ENCODE measurements around the gene COIL. TPM values are rescaled to one million over a fixed set of nuclear protein-coding genes. Genes with fewer than 3 reads are reported as not detected.
A peak's percentile ranks its signal among the peaks of the same experiment; 100 is the strongest.

COIL gene
- total and polyA plus RNA-seq, 9 of the 15 experiments (the other 6 are each of a cell fraction or from before 2014, with no cell fraction given), result 23.9 to 41.3 (median 28.7) TPM

DNA sequence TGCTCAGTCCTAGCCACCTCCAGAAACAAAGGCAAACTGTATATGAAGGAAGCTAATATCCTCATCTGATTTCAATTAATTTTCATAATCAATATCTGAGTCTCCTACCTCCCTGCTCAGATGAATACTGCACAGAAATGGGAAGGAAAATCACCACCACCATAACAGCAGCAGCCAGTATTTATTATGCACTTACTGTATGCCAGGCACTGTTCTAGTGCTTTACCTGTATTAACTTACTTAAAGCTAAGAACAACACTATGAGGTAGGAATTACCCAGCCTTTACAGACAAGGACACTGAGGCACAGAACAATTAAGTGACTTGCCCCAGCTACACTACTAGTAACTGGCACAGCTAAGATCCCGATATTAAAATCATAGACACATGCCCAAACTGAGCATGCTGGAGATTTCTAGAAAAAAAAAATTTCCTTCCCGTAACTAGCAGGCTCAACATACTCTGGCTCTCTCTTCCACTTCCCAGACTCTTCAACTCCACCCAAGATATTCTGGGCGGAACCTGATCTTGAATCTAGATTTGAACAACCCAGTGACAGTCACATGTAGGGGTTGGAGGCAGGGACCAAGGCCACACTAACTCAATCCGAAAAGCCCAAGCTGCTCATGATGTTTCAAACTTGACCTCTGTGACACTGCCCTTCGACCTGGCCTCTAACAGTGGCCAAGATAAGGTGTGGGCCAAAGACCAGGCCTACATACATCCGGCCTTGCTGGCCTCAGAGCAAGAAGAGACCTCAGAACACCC, 50.9 kb downstream of the COIL start (continued):
- TF ChIP-seq, protein P1, sequence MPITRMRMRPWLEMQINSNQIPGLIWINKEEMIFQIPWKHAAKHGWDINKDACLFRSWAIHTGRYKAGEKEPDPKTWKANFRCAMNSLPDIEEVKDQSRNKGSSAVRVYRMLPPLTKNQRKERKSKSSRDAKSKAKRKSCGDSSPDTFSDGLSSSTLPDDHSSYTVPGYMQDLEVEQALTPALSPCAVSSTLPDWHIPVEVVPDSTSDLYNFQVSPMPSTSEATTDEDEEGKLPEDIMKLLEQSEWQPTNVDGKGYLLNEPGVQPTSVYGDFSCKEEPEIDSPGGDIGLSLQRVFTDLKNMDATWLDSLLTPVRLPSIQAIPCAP (CRISPR knock-in tag; IDR thresholded peaks at IDR 0.05; ENCODE audit: borderline replicate concordance), result no peak
- TF ChIP-seq CTBP1 (IDR thresholded peaks at IDR 0.05; ENCODE audit: borderline replicate concordance), result peak; percentile 90
- peak; percentile 62; the same call in 1 of the 2 replicates for TF ChIP-seq CC2D1A (IDR thresholded peaks at IDR 0.05)
- peak; percentile 89 for TF ChIP-seq L3MBTL2 (IDR thresholded peaks at IDR 0.05)
- TF ChIP-seq ETV5 (CRISPR knock-in tag; IDR thresholded peaks at IDR 0.05; ENCODE audit: low read depth), result peak; percentile 92
- TF ChIP-seq U2AF1 (optimal IDR thresholded peaks at IDR 0.05; ENCODE audit: low read depth, low read length), result no peak
- no peak for TF ChIP-seq NUFIP1 (IDR thresholded peaks at IDR 0.05; ENCODE audit: partially characterized antibody)
- TF ChIP-seq POLR2AphosphoS5 (IDR thresholded peaks at IDR 0.05; ENCODE audit: control insufficient read depth, insufficient read depth, low read depth, low read length), result peak; percentile 46; the same call in 1 of the 2 replicates
- TF ChIP-seq PHF8 (IDR thresholded peaks at IDR 0.05; ENCODE audit: borderline replicate concordance, low read length), result peak; percentile 19; the same call in 1 of the 2 replicates
- no peak for TF ChIP-seq PTRF (tag; IDR thresholded peaks at IDR 0.05)
- TF ChIP-seq ATF7 (IDR thresholded peaks at IDR 0.05), result 0 out of 2 replicates have a peak, but pooled peaks have one; percentile 27
- TF ChIP-seq TSC22D4 (tag; IDR thresholded peaks at IDR 0.05), result no peak
- TF ChIP-seq, protein P2, sequence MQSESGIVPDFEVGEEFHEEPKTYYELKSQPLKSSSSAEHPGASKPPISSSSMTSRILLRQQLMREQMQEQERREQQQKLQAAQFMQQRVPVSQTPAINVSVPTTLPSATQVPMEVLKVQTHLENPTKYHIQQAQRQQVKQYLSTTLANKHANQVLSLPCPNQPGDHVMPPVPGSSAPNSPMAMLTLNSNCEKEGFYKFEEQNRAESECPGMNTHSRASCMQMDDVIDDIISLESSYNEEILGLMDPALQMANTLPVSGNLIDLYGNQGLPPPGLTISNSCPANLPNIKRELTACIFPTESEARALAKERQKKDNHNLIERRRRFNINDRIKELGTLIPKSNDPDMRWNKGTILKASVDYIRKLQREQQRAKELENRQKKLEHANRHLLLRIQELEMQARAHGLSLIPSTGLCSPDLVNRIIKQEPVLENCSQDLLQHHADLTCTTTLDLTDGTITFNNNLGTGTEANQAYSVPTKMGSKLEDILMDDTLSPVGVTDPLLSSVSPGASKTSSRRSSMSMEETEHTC (IDR thresholded peaks at IDR 0.05), result peak; percentile 86
- TF ChIP-seq SMAD1 (IDR thresholded peaks at IDR 0.05; ENCODE audit: low read depth, low read length, partially characterized antibody), result no peak
- no peak for TF ChIP-seq CHD4 (IDR thresholded peaks at IDR 0.05; ENCODE audit: insufficient read depth, insufficient replicate concordance, low read depth, low read length, poor library complexity, severe bottlenecking)
- TF ChIP-seq CREM (IDR thresholded peaks at IDR 0.05; ENCODE audit: low read depth), result peak; percentile 77
- TF ChIP-seq ZNF224 (CRISPR knock-in tag; IDR thresholded peaks at IDR 0.05), result no peak
- TF ChIP-seq MYNN (IDR thresholded peaks at IDR 0.05), result 0 out of 2 replicates have a peak, but pooled peaks have one; percentile 63
- no peak for TF ChIP-seq MYNN (CRISPR knock-in tag; IDR thresholded peaks at IDR 0.05)
- TF ChIP-seq, protein P3, sequence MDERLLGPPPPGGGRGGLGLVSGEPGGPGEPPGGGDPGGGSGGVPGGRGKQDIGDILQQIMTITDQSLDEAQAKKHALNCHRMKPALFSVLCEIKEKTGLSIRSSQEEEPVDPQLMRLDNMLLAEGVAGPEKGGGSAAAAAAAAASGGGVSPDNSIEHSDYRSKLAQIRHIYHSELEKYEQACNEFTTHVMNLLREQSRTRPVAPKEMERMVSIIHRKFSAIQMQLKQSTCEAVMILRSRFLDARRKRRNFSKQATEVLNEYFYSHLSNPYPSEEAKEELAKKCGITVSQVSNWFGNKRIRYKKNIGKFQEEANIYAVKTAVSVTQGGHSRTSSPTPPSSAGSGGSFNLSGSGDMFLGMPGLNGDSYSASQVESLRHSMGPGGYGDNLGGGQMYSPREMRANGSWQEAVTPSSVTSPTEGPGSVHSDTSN (CRISPR knock-in tag; IDR thresholded peaks at IDR 0.05; ENCODE audit: low read depth), result no peak
- TF ChIP-seq, protein P3 (tag; conservative IDR thresholded peaks at IDR 0.05; ENCODE audit: low read depth), result 0 out of 2 replicates have a peak, but pooled peaks have one; percentile 5
- TF ChIP-seq ZNF197 (CRISPR knock-in tag; IDR thresholded peaks at IDR 0.05; ENCODE audit: low read depth), result peak; percentile 50; the same call in 1 of the 2 replicates
